HT1080 (cell line): ENCODE data around the gene EPB41L4B. TPM values are rescaled to one million over a fixed set of nuclear protein-coding genes. Genes with fewer than 3 reads are reported as not detected.
A peak's percentile ranks its signal among the peaks of the same experiment; 100 is the strongest.

Experiments
- DNase-seq: peaks from one replicate; pipeline ENCODE4 v3.0.0-alpha.2; 2015; ENCODE audit warnings: low read depth
- total RNA-seq: library from RNA; depleted of rRNA; stranded (reverse); fragments of >200 nt; shearing (Covaris generic); gene quantifications from 2 replicates; pipeline ENCODE4 v1.2.3, GENCODE V29; 2014

Gene EPB41L4B
- total RNA-seq, 1 experiment from 2014 or later = 3.3 TPM

DNA sequence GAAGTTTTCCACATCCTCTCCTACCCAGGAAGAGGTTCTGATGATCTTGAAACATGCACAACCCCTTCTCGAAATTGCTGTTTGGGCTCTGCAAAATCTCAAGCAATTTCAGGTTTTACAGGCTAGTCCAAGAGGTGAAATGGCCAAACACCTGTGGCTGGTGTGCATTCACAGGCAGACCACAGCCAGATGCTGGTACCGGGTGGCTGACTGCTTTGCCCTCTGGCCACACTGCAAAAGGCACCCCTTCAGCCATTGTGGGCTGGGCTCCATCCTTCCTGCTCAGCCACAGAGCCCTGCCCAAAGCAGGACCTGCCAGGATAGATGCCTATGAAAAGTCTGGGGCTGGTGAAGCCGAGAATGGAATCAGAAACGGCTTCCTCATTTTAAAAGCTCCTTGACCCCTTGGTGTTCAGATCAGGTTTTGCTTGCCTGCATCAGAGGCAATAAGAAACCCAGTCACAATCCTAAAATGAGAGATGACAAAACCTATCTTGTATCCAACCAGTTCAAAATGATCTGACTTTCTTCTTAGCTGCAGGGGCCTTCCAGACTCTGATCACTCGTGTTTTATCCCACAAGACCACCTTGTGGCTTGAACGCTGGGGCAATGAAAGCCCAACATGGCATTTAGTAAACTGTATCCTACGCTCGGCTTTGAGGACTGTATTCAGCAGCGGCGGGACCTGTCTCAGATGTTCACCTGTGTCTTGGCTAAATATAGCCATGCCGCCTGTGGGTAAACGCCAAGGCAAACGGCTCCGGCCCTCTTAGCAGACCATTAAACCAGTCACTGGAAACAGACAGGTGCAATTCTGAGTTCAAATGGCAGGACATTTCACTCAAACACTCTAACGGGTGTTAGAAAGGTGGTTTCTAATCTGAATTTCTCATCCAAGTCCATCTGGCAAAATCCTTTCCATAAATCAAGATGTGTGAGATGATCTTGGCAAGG, 49.6 kb downstream of the EPB41L4B start:
- no peak for DNase-seq

DNA sequence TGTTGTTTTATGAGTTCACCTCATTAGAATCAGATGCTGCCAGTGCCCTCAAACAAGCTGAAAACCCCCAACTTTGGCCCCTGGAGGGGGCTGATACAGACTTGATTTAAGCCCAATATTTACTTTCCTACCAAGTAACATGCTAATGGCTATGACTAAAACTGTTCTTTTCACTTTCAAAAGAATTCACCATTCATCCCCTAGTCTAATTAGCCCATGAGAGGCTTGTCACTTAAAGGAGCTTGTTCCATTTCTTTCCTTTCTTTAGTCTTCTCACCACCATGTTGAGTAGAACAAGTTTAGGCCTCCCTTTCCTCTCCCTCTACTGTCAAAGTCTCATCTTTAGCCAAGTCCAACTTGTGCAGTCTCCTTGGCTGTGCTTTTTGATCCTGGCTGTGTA, 50.4 kb downstream of the EPB41L4B start:
- no peak for DNase-seq

- DNase-seq = no peak
Observed at GRCh38 chr9:109269839-109270238, 51.0 kb downstream of the EPB41L4B start.

- DNase-seq = no peak
Observed at GRCh38 chr9:109269081-109269480, 51.8 kb downstream of the EPB41L4B start.

DNA sequence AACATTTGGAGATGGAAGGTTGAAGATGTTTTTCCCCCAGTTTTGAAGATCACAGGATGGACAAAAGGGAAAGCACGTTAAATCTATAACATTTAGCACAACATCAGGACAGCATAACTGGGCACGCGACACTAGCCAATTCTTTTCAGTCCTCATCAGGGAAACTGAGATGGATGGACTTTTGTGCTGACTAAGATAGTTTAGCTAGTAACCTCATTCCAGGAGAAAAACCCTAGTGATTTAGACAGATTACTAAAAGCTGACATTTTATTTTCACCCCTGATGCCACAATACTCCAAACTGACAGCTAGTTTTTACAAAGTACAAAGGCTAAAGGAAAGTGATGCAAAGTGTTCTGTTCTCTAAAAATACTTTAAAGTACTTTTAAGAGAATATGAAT, 53.3 kb downstream of the EPB41L4B start:
- no peak for DNase-seq

DNA sequence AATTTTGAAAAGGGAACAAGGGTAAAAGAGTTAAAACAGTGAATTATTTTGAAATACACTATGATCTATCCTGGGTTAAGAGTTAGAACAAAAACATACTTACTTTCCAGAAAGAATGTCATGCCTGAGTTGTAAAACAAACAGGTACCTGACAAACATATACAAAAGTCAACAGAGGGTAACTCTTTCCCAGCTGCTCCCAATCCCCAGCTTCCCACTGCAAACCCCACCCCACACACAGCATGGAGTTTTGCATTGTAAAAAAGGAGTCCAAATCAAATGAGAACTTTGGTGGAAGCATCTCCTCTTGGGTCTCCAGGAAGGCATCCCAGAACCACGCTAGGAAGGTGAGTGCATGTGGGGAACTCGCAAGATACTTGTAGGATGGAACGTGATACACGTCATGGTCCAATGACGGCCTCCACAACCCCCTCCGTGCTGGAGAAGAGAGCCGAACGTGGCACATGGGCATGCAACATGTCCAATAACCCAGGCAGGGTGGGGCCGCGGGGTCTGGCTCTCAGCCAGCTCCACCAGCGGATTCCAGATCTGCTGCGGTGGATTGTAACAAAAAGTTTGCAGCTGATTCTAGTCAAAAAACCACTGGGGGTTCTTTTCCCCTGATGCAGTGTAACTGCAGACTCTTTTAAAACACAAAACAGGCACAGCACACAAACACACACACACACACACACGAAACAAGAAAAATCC, 55.8 kb downstream of the EPB41L4B start:
- DNase-seq = no peak

- DNase-seq = no peak
Observed at GRCh38 chr9:109263358-109263757, 57.5 kb downstream of the EPB41L4B start.

DNA sequence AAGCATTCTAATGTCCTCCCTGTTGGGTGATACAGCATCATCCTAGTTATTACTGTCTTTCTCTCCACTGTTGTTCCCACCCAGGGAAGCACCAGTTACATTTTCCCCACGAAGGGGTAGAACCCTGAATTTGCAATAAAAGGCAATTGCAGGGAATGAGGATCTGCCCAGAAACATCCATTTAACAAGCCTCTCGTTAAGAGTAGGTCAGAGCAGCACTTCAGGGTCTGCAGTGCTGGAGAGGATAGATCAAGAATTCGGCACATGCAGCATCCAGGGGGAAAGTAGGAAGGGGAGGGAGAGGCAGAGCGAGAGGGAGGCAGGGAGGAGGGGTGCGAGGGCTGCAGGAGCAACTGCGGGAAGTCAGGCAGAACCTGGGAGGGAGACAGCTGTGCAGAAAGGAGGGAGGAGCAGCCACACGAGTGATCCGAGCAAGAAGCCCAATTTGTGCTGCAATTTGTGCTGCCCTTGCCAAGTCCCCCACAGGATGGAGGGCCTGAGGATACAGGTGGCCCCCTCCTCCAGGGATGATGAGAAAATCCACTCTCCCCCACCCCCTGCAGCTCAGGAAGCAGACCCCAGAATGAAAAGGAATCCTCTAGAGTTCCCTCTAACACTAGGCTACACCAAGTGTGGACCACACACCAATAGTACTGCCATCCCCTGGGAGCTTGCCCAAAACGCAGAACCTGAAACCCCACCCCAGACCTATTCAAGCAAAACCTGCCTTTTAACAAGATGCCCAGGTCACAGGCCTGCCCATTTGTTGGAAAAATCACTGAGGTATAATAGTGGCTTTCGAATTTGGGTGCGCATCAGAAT, 62.2 kb downstream of the EPB41L4B start:
- DNase-seq = no peak

GRCh38 chr9:109256336-109256735, 64.5 kb downstream of the EPB41L4B start:
- DNase-seq = peak; percentile 73

DNA sequence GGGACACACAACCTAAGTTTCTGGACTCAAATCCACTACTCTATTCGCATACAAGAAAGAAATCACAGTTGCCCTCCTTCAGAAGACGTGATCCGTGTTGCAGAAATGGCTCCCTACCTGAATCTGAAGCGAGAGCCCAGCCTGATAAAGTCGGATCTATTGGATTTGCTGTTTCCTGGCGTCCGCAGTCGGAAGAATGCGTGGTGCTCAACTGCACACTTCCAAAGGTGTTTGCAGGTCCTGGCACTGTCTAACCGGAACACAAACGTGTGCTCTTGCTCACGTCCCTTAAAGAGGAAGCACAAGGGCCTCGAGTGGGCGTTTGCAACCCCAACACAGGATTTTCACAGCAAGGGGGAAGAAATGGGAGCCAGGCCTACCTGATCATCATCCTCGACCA, 65.5 kb downstream of the EPB41L4B start:
- no peak for DNase-seq

- DNase-seq = no peak
Observed at GRCh38 chr9:109254317-109254716, 66.5 kb downstream of the EPB41L4B start.

- DNase-seq = peak; percentile 88
Observed at GRCh38 chr9:109253637-109254284, 67.1 kb downstream of the EPB41L4B start.

GRCh38 chr9:109253241-109253636, 67.6 kb downstream of the EPB41L4B start:
- no peak for DNase-seq

DNA sequence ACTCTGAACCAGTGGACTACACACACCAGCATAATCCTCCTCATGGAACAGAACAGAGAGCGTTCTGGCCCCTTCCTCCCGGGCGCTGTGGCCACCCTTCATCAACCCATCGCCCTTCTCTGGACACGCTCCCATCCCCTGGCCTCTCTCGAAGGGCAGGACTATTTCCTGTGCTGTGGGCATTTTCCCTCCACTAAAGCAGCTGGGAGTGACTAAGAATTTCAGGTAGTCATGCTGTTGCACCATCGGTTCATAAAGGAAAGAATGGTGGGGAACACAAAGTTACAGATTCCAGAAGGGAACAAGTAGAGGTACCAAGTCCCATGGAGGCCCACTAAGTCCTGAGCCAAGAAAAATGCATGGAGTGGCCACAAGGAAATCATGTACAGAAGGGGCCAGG, 68.6 kb downstream of the EPB41L4B start:
- DNase-seq = peak; percentile 15

DNA sequence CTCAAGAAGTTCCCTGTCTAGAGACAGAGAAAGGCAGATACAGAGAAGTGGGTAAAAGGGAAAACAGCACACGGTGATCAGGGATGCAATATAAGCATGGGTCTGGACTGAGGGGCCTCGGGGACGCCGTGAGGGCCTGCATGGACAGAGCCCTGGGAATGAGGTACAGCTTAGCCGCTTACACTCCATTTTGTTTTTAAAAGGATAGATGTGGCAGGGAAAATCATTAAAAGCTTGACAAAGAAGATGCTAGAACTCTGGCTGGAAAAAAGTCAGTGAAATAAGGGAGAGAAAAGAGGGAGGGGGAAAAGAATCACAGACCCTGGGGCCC, 69.1 kb downstream of the EPB41L4B start:
- no peak for DNase-seq

- DNase-seq = peak; percentile 86
Observed at GRCh38 chr9:109251080-109251775, 69.6 kb downstream of the EPB41L4B start.

DNA sequence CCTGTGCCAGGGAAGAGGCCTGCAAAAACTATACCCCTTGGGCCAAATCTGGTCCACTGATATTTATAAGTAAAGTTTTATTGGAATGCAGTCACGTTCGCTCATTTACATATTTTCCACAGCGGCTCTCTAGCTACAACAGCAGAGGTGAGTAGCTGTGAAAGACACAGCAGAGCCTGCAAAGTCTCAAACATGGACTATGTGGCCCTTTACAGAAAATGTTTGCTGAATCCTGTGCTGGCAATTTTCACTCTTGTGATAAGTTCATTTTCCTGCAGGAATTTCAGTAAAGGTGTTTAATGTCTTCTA, 70.1 kb downstream of the EPB41L4B start:
- DNase-seq = no peak

DNA sequence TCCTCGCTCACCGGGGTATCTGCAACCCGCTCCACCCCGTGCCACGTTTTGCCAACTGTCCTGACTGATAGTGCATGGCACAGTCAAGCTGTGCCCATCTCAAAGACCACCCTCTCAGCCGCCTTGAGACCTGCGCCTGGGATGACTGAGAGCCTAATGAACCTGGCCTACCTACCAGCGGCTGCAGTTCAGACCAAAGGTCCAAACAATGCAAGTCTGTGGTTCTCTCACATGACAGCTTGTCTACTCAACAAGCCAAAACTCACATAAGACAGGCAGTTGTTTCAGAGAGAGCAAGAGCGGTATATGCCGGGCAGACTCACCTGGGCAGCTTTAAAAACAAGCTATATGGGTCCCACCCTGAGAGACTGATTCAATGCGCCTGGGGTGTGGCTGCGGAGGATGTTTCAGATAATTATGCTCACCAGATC, 70.5 kb downstream of the EPB41L4B start:
- DNase-seq = no peak

- DNase-seq = no peak
Observed at GRCh38 chr9:109249615-109250014, 71.2 kb downstream of the EPB41L4B start.

DNA sequence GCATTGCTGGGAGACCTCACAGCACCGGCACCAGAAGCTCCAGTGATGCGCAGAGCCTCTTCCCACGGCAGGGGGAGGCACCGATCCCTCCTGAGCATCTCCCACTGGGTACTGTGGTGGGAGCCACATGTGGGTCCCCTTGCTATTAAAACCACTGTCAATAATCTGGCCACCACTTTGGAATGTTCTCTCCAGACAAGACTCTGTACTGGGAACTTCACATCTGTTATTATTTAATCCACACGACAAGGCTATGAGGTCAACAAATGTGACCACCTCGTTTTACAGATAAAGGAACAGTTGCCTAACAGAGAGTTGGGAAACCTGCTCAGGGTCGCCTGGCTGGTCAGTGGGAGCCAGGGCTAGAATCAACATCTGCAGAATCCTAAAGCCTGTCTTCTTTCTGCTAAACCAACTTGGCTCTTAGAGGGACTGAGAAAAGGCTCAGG, 72.7 kb downstream of the EPB41L4B start:
- DNase-seq = no peak

DNA sequence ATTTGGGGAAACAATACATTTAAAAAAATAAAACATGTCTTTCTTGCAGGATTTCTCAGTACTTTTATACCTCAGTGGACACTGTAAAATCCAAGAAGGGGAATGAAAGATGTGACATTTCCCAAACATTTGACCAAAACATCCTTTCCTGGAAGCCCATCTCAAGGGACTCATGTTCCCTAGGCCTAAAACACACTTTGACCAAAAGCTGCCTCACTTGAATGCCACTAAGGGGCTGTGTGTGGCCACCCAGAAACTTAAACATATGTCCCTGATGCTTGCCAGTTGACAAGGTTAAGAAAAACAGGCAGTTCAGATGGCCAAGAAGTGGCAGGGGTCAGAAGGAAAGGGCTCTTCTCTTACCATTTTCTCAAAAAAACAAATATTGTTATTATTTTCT, 73.6 kb downstream of the EPB41L4B start:
- no peak for DNase-seq
